ENCODE measurements around the gene PTPRF.

GRCh38 chr1:43532716-43533115 is 2.0 kb downstream of the PTPRF start:
- TF ChIP-seq CTCF (IDR thresholded peaks at IDR 0.05) (no peak), POLR2A (IDR thresholded peaks at IDR 0.05) (no peak)
